AG10803 (cell line): Measurements from ENCODE around the gene KRTAP12-2.
"Not testable (repeated sequence)": the region's sequence is repeated elsewhere in the genome, so short reads cannot be mapped to it uniquely, and the experiment has no call there.

Experiments
- DNase-seq: peaks from one replicate; pipeline ENCODE4 v3.0.0; 2010; ENCODE audit warnings: low read depth
- H3K4me3 ChIP-seq: 2 replicates; pipeline ENCODE4 v1.5.1; 2011; ENCODE audit warnings: mild to moderate bottlenecking, low read length, control low read depth
- CTCF ChIP-seq: conservative IDR thresholded peaks from 2 replicates; pipeline ENCODE4 v1.5.1; 2011; ENCODE audit warnings: mild to moderate bottlenecking, low read length, control low read depth, inconsistent platforms

The KRTAP12-2 gene

GRCh38 chr21:44701023-44701400, 34.3 kb upstream of the KRTAP12-2 start:
- no peak for TF ChIP-seq CTCF
- no peak for DNase-seq
- H3K4me3 ChIP-seq: no peak overlapping the region

DNA sequence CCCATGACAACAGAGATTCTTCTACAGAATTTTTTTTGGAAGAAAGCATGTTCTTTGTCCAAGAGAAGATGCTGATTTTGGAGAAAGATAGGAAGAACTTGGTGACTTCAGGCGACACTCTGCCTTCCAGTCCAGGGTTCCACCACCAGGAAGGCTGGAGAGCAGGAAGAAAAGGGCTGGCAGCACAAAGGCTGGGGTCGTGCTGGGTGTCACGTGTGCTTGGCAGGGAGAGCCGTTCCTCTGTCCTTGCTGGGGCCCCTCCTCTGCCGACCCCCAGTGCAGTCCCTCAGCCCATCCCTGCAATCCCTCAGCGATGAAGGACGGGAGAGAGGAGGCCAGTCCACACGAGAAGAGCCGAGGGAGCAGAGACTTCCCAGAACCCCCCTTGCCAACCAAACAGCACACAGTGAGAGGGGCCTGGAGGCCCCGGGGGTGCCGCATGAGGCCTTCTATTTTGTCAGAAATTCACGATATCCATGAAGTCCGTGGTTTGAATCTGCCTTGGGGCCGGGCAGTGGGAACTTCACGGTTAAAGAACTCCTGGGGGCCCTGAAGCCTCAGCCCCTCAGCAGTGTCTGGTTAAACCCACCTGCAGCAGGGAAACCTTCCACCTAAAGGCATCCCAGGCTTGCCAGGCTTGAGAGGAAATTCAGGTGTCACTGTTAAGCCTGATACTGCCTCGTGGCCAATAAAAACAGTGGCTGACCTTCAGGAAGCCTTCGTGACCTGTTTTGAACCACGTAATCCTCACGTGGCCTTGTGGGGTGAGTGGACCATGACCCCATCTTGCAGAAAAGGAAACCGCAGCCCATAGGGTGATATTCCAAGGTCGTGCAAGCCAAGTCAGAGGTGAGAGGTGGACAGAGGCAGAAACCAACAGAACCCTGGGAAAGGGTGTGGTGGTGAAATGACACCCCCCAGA, 33.6 kb upstream of the KRTAP12-2 start:
- no peak overlapping the region for H3K4me3 ChIP-seq
- DNase-seq: no peak
- TF ChIP-seq CTCF: no peak

- DNase-seq: no peak
- no peak for TF ChIP-seq CTCF
- H3K4me3 ChIP-seq: no peak overlapping the region
Observed at GRCh38 chr21:44699502-44700001, 32.8 kb upstream of the KRTAP12-2 start.

- no peak for TF ChIP-seq CTCF
- H3K4me3 ChIP-seq: no peak overlapping the region
- no peak for DNase-seq
Observed at GRCh38 chr21:44697811-44698734, 31.3 kb upstream of the KRTAP12-2 start.

- not testable (repeated sequence) for DNase-seq, H3K4me3 ChIP-seq
Observed at GRCh38 chr21:44697172-44697810, 30.6 kb upstream of the KRTAP12-2 start, which contains the start of gene KRTAP10-12. TSS of gene KRTAP10-12 (plus strand) at chr21:44697172. CDS start at chr21:44697202, 30 bp downstream.

DNA sequence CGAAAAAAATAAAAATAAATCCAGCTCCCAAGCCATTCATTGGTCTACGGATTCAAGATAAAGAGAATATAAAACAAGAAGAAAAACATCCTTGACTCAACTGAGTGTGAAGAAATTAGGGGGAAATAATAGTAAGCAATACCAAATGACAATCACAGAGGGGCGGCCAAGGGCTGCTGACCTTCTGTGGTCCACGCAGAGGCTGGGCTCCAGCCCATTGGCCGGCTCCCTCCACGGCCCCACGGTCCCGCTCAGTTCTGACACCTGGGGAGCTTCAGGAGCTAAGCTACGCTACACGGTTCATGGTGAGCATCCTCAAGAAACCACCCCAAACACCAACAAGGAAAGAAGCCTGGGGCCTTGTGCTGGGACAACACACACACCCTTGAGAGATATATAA, 29.8 kb upstream of the KRTAP12-2 start:
- DNase-seq: no peak
- no peak for TF ChIP-seq CTCF
- H3K4me3 ChIP-seq: no peak overlapping the region

GRCh38 chr21:44695641-44696040, 28.9 kb upstream of the KRTAP12-2 start:
- DNase-seq: no peak
- TF ChIP-seq CTCF: no peak
- no peak overlapping the region for H3K4me3 ChIP-seq
